Measurements from ENCODE around the gene PFN3. TPM values are rescaled to one million over a fixed set of nuclear protein-coding genes. Genes with fewer than 3 reads are reported as not detected.

PFN3 gene
- total RNA-seq, 1 donor from 2014 or later, result not detected

- DNase-seq (ENCODE audit: low spot score), result no peak
- H3K4me1 Mint-ChIP-seq (ENCODE audit: low read depth), result peaks cover 27% of the 10 kb centered on the region
- H3K4me3 Mint-ChIP-seq (ENCODE audit: unreplicated experiment), result peak overlapping the region; percentile 88
- no peaks in the 10 kb centered on the region for H3K9me3 Mint-ChIP-seq (ENCODE audit: low read depth)
- no peaks in the 10 kb centered on the region for H3K27me3 Mint-ChIP-seq (ENCODE audit: low read depth)
- H3K27ac Mint-ChIP-seq (ENCODE audit: unreplicated experiment), result peak overlapping the region; percentile 97
- TF ChIP-seq, protein P1, sequence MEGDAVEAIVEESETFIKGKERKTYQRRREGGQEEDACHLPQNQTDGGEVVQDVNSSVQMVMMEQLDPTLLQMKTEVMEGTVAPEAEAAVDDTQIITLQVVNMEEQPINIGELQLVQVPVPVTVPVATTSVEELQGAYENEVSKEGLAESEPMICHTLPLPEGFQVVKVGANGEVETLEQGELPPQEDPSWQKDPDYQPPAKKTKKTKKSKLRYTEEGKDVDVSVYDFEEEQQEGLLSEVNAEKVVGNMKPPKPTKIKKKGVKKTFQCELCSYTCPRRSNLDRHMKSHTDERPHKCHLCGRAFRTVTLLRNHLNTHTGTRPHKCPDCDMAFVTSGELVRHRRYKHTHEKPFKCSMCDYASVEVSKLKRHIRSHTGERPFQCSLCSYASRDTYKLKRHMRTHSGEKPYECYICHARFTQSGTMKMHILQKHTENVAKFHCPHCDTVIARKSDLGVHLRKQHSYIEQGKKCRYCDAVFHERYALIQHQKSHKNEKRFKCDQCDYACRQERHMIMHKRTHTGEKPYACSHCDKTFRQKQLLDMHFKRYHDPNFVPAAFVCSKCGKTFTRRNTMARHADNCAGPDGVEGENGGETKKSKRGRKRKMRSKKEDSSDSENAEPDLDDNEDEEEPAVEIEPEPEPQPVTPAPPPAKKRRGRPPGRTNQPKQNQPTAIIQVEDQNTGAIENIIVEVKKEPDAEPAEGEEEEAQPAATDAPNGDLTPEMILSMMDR (IDR thresholded peaks at IDR 0.05), result no peak
- no peaks in the 10 kb centered on the region for H3K36me3 Mint-ChIP-seq (ENCODE audit: low read depth)
Measured at GRCh38 chr5:177366528-177367322, 33.7 kb downstream of the PFN3 start.

DNA sequence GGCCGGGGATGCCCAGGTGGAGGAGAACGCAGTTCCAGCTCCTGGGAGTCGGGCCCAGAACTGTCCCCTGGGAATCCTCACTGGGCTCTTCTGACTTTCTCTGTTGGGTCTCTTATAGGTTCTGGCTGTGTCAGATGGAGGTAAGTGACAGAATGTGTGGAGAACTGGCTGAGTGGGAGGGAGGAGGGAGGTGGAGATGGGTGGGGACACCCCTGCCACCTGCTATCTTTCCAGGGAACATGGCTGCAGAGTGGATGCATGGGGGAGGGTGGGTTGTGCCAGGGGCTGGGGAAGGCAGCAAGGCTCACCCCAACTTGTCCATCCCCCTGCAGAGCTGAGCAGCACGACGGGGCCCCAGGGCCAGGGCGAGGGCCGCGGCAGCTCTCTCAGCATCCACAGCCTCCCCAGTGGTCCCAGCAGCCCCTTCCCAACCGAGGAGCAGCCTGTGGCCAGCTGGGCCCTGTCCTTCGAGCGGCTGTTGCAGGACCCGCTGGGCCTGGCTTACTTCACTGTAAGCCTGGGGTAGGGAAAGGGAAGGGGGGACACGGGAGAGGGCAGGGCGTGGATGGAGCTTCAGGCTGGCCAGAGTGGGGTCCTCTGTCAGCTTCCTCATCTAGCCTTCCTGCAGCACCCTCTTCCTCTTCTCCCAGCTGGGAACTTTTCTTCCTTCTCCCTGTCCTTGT, 34.5 kb downstream of the PFN3 start:
- Mint-ChIP-seq H3K4me1 (ENCODE audit: low read depth) (peaks cover 21% of the 10 kb centered on the region), H3K36me3 (ENCODE audit: low read depth) (no peaks in the 10 kb centered on the region), H3K27ac (ENCODE audit: unreplicated experiment) (peak overlapping the region; percentile 97), H3K4me3 (ENCODE audit: unreplicated experiment) (peak overlapping the region; percentile 88), H3K27me3 (ENCODE audit: low read depth) (no peaks in the 10 kb centered on the region), H3K9me3 (ENCODE audit: low read depth) (no peaks in the 10 kb centered on the region)
- DNase-seq (ENCODE audit: low spot score), result no peak
- TF ChIP-seq, protein P1 (IDR thresholded peaks at IDR 0.05), result no peak

GRCh38 chr5:177364159-177364962, 36.1 kb downstream of the PFN3 start:
- Mint-ChIP-seq H3K27ac (ENCODE audit: unreplicated experiment) (no peak overlapping the region), H3K9me3 (ENCODE audit: low read depth) (no peaks in the 10 kb centered on the region), H3K27me3 (ENCODE audit: low read depth) (peaks cover 1% of the 10 kb centered on the region), H3K4me1 (ENCODE audit: low read depth) (peaks cover 19% of the 10 kb centered on the region), H3K4me3 (ENCODE audit: unreplicated experiment) (no peak overlapping the region), H3K36me3 (ENCODE audit: low read depth) (no peaks in the 10 kb centered on the region)
- no peak for DNase-seq (ENCODE audit: low spot score)
- TF ChIP-seq, protein P1 (IDR thresholded peaks at IDR 0.05), result no peak

- DNase-seq (ENCODE audit: low spot score), result no peak
- no peak overlapping the region for H3K27ac Mint-ChIP-seq (ENCODE audit: unreplicated experiment)
- H3K27me3 Mint-ChIP-seq (ENCODE audit: low read depth), result peaks cover 1% of the 10 kb centered on the region
- H3K36me3 Mint-ChIP-seq (ENCODE audit: low read depth), result no peaks in the 10 kb centered on the region
- TF ChIP-seq, protein P1 (IDR thresholded peaks at IDR 0.05), result no peak
- H3K9me3 Mint-ChIP-seq (ENCODE audit: low read depth), result no peaks in the 10 kb centered on the region
- peak overlapping the region; percentile 60 for H3K4me3 Mint-ChIP-seq (ENCODE audit: unreplicated experiment)
- H3K4me1 Mint-ChIP-seq (ENCODE audit: low read depth), result peaks cover 13% of the 10 kb centered on the region
Measured at GRCh38 chr5:177363565-177363964, 36.9 kb downstream of the PFN3 start.

Data from chondrocyte (in vitro differentiated cells).